DMS 273 (cell line): Measurements from ENCODE around the gene TIAM2.
"Not testable (repeated sequence)": the region's sequence is repeated elsewhere in the genome, so short reads cannot be mapped to it uniquely, and the experiment has no call there.

Experiments used
- DNase-seq: peaks from one replicate; lab custom pipeline; 2025; ENCODE audit not compliant: unreplicated experiment; lab: John Stamatoyannopoulos, UW

Gene TIAM2

GRCh38 chr6:154989448-154989847 is 5.7 kb upstream of the TIAM2 start:
- no peak for DNase-seq

GRCh38 chr6:154991207-154991606 is 3.9 kb upstream of the TIAM2 start:
- DNase-seq = no peak

- no peak for DNase-seq
Observed at GRCh38 chr6:154993026-154993425, 2.1 kb upstream of the TIAM2 start.

- no peak for DNase-seq
Observed at GRCh38 chr6:154993710-154994109, 1.4 kb upstream of the TIAM2 start.

GRCh38 chr6:154994836-154995253 is 270 bp upstream of the TIAM2 start:
- DNase-seq = no peak

- DNase-seq = peak; percentile 56
Observed at GRCh38 chr6:154996016-154996590, 988 bp downstream of the TIAM2 start.

GRCh38 chr6:154996841-154997311 is 1.8 kb downstream of the TIAM2 start:
- DNase-seq = peak; percentile 15

- DNase-seq = no peak
Observed at GRCh38 chr6:154998855-154999254, 3.7 kb downstream of the TIAM2 start.

GRCh38 chr6:155001482-155001881 is 6.4 kb downstream of the TIAM2 start:
- DNase-seq = no peak

- DNase-seq = no peak
Observed at GRCh38 chr6:155001934-155002333, 6.8 kb downstream of the TIAM2 start.

GRCh38 chr6:155003476-155003875 is 8.4 kb downstream of the TIAM2 start:
- no peak for DNase-seq

GRCh38 chr6:155004017-155004416 is 8.9 kb downstream of the TIAM2 start:
- no peak for DNase-seq

GRCh38 chr6:155004576-155005372 is 9.7 kb downstream of the TIAM2 start:
- DNase-seq = no peak

- DNase-seq = no peak
Observed at GRCh38 chr6:155008625-155009024, 13.5 kb downstream of the TIAM2 start.

- no peak for DNase-seq
Observed at GRCh38 chr6:155010940-155011339, 15.8 kb downstream of the TIAM2 start.

GRCh38 chr6:155011809-155012291 is 16.7 kb downstream of the TIAM2 start:
- peak; percentile 86 for DNase-seq

GRCh38 chr6:155013457-155013876 is 18.4 kb downstream of the TIAM2 start:
- peak; percentile 95 for DNase-seq

GRCh38 chr6:155014137-155014536 is 19.0 kb downstream of the TIAM2 start:
- no peak for DNase-seq

GRCh38 chr6:155014670-155015300 is 19.7 kb downstream of the TIAM2 start:
- peak; percentile 44 for DNase-seq

GRCh38 chr6:155018415-155018814 is 23.3 kb downstream of the TIAM2 start:
- DNase-seq = not testable (repeated sequence)

GRCh38 chr6:155021680-155022079 is 26.6 kb downstream of the TIAM2 start:
- no peak for DNase-seq

- no peak for DNase-seq
Observed at GRCh38 chr6:155022721-155023120, 27.6 kb downstream of the TIAM2 start.
